AG08395 (cell line): ENCODE data around the gene NT5C.
"Not testable (repeated sequence)": the region's sequence is repeated elsewhere in the genome, so short reads cannot be mapped to it uniquely, and the experiment has no call there.

Experiments used
- DNase-seq: peaks from one replicate; pipeline ENCODE4 v3.0.0; 2012; ENCODE audit warnings: mixed read lengths, low spot score

The NT5C gene

DNA sequence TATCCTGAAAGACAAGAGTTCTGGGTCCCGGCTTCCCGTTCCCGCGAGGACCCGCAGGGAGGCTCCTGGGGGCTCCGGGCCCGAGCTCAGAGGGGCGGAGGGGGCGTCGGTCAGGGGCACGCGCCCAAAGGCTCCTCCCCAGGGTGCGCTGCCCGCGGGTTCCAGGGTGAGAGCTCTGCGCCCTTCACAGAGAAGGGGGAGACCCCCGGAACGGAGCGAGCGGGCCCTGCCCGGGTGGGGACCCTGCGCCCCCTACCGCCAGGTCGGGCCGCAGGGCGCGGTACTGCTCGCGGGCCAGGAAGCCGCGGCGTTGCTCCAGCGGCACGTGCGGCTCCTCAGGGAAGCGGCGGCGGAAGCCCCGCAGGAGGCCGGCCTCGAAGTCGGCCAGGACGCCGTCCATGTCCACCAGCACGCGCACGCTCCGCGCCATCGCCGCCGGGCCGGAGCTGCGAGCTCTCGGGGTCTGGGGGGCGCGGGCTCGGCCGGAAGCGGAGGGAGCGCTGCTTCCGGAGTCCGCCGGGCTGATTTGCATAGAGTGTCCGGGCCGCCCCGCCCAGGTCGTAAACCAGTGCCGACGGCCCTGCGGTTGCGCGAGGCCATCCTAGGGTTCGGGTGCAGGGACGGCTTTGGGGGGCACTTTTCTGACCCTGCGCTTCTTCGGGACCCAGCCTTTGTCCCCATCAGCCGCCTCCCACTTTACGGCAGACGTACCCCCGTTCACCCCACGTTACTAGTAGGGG lies at the start of gene NT5C:
NT5C (minus strand) TSS at position 465 of the 740 bp plus-strand sequence; CDS start at position 430, 35 bp downstream.
- DNase-seq, result peak; percentile 86

DNA sequence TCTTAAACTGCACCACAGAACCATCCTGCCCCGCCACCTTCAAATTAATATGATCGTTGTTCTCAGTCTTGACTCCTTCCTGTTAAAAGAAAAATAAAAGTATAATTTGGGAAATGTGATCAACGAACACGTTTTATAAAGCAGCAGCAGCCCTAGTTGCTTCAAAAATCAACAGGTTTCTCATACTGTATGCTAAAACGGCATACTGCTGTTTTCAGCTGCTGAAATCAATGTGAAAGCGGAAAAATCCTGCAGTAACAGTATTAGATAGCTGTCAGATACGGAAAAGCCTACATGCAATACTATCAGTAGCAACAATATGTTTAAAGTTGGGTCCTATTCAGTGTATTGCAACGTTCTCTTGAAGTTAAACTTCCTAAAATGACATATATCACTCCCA lies 49.6 kb upstream of the NT5C start:
- no peak for DNase-seq

DNA sequence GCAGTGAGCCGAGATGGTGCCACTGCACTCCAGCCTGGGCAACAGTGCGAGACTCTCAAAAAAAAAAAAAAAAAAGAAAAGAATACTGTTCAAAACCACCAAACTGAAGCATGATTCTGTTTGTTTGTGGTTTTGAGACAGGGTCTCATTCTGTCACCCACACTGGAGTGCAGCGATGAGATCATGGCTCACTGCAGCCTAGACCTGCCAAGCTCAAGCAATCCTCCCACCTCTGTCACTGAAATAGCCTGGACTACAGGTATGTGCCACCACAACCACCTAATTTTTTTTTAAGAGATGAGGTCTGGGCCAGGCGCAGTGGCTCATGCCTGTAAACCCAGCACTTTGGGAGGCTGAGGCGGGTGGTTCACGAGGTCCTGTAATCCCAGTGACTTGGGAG lies 46.9 kb upstream of the NT5C start:
- no peak for DNase-seq

DNA sequence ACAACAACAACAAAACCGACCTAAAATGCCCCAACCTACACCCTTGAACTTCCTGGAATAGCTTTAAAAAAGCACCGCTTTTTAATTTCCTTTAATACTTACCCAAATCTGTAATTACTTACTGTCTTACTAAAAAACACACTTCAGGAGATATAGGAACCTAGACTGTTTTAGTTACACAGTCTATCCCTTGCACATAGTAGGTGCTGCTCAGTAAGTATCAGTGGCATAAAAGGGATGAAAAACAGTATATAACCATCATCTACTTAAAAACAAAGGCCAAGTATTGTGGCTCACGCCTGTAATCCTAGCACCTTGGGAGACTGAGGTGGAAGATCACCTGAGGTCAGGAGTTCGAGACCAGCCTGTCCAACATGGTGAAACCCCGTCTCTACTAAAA lies 45.1 kb upstream of the NT5C start:
- DNase-seq, result no peak

DNA sequence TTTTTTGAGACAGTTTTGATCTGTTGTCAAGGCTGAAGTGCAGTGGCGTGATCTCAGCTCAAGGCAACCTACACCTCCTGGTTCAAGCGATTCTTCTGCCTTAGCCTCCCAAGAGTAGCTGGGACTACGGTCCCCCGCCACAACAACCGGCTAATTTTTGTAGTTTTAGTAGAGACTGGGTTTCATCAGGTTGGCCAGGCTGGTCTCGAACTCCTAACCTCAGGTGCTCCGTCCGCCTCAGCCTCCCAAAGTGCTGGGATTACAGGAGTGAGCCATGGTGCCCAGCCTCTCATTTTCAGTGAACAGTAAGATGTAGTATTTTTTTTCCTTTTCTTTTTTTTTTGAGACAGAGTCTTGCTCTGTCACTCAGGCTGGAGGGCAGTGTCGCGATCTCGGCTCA lies 43.5 kb upstream of the NT5C start:
- DNase-seq, result no peak

DNA sequence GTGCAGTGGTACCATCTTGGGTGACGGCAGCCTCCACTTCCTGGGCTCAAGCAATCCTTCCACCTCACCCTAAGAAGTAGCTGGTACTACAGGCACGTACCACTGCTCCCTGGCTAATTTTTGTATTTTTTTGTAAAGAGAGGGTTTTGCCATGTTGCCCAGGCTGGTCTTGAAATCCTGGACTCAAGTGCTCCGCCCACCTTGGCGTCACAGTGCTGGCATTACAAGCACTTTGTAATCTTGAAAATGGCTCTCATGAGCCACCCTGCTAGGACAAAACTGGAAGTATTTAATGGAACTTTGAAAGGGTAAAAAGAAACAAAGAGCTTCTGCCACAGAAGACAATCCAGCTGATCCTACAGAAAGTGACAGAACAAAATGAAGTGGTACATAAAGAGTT lies 42.0 kb upstream of the NT5C start:
- no peak for DNase-seq

DNA sequence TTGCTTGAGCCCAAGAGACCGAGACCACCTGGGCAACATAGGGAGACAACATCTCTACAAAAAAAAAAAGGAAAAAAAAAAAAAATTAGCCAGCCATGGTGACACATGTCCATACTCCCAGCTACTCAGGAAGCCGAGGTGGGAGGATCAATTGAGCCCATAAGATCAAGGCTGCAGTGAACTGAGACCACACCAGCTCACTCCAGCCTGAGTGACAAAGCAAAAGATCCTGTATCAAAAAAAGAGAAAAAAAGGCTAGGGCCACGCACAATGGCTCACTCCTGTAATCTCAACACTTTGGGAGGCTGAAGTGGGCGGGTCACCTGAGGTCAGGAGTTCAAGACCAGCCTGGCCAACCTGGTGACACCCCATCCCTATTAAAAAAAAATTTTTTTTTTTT lies 37.5 kb upstream of the NT5C start:
- no peak for DNase-seq

DNA sequence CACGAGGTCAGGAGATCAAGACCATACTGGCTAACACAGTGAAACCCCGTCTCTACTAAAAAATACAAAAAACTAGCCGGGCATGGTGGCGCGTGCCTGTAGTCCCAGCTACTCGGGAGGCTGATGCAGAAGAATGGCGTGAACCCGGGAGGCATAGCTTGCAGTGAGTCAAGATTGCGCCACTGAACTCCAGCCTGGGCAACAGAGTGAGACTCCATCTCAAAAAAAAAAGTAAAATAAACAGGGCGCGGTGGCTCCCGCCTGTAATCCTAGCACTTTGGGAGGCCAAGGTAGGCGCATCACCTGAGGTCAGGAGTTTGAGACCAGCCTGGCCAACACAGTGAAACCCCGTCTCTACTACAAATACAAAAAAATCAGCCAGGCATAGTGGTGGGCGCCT lies 33.1 kb upstream of the NT5C start:
- DNase-seq, result not testable (repeated sequence)

DNA sequence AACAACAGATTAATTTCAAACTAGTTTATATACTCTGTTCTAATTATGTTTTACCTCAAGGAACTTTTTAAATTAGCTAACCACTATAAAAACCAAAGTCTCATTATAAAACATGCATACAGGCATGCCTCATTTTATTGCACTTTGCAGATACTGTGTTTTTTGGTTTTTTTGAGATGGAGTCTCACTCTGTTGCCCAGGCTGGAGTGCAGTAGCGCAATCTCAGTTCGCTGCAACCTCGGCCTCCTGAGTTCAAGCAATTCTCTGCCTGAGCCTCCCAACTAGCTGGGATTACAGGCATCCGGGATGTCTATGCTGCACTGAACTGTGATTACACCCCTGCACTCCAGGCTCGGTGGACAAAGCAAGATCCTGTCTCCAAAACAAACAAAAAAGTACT lies 31.5 kb upstream of the NT5C start:
- no peak for DNase-seq

DNA sequence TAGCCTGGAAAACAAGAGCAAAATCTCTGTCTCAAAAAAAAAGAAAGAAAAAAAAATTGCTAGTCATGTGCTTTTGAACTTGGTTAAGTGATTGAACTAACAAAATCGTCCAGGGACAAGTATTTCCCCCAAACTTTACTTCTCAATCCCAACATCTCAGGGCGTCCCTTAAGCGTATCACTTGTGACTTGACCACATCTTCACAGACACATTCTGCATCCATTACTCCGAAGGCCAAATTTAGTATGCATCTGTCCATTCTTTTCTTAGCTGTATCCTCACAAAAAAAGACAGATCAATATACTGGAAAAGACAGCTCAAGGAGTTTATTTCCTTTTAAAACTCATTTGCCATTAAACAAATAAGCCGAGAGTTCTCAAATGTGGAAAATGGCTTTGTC lies 28.7 kb upstream of the NT5C start:
- DNase-seq, result no peak

DNA sequence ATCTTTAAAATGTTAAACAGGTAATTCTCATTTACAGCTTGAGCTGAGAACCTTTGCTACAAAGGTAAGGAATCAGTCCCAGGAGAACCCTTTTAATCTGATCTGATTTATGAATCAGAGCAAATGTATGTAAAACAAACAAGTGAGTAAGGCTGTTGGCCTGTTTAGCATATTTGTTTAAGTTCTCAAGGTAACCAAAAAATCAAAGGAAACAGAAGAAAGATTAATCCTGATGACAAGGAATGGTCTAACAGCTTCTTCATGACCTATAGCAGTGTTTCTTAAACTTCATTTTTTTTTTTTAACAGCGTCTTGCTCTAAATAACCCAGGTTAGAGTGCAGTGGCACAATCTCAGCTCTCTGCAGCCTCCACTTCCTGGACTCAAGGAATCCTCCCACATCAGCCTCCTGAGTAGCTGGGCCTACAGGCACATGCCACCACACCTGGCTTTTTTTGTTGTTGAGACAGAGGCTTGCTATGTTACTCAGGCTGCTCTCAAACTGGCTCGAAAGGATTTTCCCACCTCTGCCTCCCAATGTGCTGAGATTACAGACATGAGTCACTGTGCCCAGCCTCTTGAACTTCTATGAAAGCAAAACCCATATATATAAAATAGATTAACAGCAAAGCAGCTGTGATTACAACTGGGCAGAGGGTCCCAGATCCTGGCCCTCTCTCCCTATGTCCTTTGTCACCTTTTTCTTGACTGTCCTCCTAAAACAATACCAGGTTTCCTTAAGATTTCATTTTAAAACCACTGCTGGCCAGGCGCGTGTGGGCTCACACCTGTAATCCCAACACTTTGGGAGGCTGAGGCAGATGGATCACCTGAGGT lies 27.9 kb upstream of the NT5C start:
- no peak for DNase-seq

DNA sequence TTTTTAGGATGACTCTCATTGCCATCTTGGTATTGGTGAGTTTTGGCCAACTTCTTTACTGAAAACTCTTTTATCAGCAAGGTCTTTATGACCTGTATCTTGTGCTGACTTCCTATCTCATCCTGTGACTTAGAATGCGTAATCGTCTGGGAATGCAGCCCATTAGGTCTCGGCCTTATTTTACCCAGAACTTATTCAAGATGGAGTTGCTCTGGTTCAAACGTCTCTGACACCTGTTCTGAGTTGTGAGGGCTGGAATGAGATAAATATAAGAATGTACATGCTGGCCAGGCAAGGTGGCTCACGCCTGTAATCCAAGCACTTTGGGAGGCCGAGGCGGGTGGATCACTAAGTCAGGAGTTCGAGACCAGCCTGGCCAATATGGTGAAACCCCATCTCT lies 26.9 kb upstream of the NT5C start:
- not testable (repeated sequence) for DNase-seq

DNA sequence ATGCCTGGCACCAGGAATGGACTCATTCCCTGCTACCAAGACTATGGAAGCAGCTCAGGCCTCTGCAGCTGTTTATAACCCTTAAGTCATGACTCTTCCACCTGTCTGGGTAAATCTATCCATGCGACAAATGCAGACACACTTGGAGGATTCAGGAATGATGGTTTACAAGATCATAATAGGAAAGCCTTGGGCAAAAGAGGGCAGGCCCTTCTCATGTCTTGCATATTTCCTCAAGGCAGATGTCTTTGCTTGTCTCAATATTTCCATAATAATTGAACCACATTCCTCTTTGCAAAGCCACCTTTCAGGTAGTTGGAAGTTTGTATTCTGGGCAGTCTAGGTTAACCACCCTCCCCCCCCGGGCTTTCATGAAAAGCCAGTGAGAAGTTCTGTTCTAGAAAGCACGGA lies 23.7 kb upstream of the NT5C start:
- no peak for DNase-seq

DNA sequence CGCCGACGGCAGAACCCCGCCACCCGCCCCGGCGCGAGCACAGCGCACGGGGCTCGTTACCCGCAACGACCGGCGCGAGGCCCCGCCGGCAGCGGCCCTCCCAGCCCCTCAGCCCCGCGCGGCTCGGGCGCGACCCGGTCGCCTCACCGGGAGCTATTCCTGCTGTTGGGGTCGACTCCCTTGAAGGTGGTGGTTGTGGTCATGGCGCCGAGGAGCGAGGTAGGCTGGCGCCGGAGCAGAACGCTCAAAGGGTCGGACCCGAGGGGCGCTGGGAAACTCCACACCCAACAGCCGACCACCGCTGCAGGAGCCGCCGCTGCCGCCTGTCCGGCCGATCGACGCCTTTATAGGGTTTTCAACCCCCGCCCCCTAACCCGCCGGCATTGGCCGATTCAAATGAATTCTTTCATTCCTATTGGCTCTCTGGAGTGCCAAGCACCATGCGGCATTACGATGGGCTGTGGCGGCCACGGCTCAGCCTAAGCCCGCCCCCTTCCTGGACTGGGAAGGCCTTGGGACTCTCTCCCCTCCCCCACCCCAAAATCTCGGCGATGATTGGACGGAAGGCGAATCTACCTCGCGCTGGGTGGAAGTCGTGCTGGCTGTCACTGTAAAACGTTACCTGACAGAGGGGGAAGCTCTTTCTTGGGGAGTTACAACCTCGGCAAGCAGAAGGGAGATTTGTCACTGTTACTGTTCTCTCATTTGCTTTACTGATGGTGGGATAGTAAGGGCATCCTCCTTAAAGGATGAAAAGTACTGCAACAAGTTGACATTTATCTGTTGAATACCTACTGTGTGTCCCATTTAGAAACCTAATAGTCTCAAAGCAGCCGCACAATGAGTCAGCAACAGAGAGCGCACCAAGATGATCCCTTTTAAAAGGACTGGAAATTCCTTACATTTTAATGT lies 22.9 kb upstream of the NT5C start, which contains the start of gene JPT1:
JPT1 (minus strand) TSS at position 318 of the 912 bp plus-strand sequence; CDS start at position 203, 115 bp downstream.
- DNase-seq, result peak; percentile 99

DNA sequence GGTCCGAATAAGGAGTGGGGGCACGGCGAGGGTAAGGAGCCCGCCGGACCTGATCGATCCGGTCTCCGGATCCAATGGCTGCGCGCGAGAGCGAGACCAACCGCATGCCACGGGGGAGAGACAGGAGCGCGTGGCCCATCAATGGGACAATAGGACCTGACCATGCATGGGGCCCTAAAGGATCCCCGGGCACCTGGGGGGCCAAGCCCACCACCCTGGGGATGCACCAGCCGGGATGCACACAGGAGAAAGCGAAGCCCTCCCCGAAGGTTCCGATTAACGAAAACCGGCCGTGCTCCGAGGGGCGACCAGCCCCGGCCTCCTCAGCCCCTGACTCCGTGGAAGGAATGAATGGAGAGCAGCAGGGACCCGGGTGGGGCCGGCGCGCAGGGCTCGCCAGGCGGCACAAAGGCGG lies 22.2 kb upstream of the NT5C start:
- peak; percentile 12 for DNase-seq

DNA sequence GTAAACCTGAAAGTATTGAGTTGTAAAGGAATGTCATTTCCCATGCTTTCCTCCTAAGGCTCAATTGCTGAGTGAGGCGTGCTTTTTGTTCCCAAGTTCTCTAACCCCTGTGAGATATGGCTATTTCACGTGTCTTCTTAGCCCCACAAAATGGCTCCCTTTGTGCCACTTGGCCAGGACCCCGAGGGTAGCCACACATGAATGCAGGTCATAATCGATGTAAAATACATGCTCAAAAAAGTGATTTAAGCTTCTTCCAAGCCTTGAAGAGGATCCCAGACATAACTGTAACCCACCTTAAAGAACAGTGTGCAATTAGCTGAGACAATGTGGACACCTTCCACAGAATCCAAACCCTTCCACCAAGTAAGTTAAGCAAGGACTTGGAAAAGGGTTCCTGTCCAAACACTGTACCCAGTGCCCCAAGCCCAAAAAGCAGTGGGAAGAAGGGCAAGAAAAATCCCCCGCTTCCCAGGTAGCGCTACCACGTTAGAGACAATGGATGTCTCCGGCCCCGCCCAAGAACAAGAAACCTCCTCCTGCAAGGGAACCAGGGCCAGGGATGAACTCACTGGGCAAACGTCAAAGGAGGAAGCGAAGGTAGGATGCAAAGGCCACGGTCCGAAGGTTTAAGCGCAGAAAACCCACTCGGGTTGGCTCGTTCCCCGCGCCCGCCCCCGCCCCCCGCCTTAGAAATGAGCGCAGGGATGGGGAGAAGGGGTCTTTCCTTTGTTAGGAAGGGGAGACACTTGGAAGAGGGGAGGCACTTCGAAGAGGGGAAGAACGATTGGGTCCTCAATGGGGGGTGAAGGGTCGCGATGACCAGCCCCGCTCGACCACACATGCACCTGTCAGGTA lies 21.6 kb upstream of the NT5C start:
- peak; percentile 29 for DNase-seq

DNA sequence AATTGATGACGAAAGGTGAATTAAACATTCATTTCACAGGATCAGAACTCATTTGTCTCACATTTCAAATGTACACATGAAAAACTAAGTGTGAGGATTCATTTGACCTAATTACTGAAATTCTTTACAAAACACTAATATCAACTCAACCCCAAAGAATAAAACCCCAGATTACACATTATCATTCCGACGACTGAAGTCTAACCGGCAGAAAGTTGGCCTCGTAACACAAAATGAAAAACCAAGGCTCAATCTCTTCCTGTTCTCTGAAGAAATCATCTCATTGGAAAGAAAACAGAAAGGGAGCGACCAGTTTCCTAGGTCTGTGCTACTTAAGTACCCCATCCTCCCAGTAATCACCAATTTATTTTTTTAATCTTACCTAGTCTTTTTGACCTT lies 21.0 kb upstream of the NT5C start:
- DNase-seq, result no peak

DNA sequence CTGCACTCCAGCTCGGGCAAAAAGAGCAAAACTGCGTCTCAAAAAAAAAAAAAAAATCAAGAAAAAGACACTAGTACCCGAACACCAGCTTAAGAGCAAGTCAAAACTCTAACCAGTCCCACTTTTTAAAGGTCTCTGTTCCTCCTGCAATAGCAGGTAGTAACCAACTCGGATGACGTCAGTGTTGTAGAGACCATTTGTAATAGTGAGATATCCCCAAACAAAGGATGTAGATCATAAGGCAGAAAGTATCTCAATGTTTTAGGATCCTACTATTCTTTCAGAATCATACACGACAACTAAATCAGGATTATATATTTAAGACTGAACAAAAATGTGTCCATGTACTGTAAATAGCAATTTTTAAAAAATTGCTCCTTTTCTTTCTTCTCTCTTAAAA lies 20.4 kb upstream of the NT5C start:
- no peak for DNase-seq

DNA sequence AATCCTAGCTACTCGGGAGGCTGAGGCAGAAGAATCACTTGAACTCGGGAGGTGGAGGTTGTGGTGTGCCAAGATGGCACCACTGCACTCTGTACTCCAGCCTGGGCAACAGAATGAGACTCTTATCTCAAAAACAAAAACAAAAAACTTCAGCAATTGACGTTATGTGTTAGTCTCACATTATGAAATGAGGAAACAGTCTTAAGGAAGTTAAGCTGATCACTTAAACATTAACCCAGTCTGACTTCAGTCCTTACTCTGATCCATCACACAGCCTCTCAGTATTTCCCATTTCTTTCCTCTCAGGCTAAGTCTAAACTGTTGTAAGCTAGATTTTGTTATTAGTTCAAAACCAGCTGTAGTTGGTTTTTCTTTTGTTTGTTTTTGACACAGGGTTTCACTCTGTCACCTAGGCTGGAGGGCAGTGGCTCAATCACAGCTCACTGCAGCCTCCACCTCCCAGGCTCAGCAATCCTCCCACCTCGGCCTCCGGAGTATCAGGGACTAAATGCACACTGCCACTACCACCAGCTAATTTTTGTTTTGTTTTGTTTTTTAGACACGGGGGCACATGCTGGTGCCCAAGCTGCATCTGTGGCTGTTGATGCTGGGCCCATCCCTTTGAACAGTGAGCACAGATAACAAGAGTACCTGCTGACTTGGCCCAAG lies 16.5 kb upstream of the NT5C start:
- no peak for DNase-seq

DNA sequence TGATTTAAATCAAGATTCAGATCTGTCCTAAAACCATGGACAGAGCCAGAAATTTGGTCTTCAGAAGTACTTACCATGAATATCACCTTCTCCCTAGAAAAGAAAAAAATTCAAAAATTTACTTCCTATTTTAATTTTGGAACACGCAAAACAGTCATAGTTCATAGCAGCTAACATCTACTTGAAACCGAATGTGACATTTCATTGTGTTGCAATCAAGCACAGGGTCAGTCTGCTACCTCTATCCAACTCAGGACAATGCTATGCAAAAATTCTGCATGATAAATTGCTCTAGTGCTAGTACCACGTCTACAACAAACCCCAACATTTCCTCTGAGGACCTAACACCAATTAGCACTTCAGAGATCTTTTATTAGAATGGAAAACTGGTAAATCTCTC lies 15.1 kb upstream of the NT5C start:
- no peak for DNase-seq
